A549 (cell line): ENCODE data around the gene PLSCR3. TPM values are rescaled to one million over a fixed set of nuclear protein-coding genes. Genes with fewer than 3 reads are reported as not detected.

Experiments used
- ATAC-seq, 2 experiments: fragments of 200-7000 bp in 1 of 2; fragments of >200 bp in 1 of 2; cut with Nextera tagmentation in 1 of 2; cut with Tn5 transposase in 1 of 2; 3 replicates each; pipeline versions ENCODE4 v1.8.0 to v1.9.1; 2018 to 2020; ENCODE audit warnings: mild to moderate bottlenecking in 1 of 2, moderate library complexity in 1 of 2
- CTCF ChIA-PET: fragments of 300-600 bp; sonication (Branson Sonifier 250); formaldehyde crosslinking; extraction: SDS; loops from one replicate; lab custom pipeline; 2021; ENCODE audit warnings: antibody characterized with exemption, inconsistent platforms; lab: Yijun Ruan, JAX
- POLR2A ChIA-PET: fragments of 350-600 bp; formaldehyde crosslinking; extraction: SDS; loops from one replicate; lab custom pipeline; 2021; ENCODE audit warnings: antibody characterized with exemption, inconsistent platforms; lab: Yijun Ruan, JAX
- DNase-seq, 2 experiments: peaks; one replicate each; pipeline versions ENCODE4 v3.0.0 to v3.0.0-alpha.2; 2011 to 2016; ENCODE audit warnings: low read depth in 1 of 2, low spot score in 1 of 2
- FAIRE-seq: peaks from 2 replicates; lab custom pipeline; 2011; peaks lifted over from hg19 to GRCh38; lab: Jason Lieb, UNC
- H3K27ac ChIP-seq, 2 experiments: fragments of >200 bp; sonication (Bioruptor Twin); formaldehyde crosslinking; 3 replicates each; pipeline ENCODE4 v1.5.1; 2016 to 2017
- H3K4me1 ChIP-seq: fragments of >200 bp; sonication (Bioruptor Twin); formaldehyde crosslinking; 3 replicates; pipeline ENCODE4 v1.6.1; 2016
- H3K4me2 ChIP-seq: fragments of >200 bp; sonication (Bioruptor Twin); formaldehyde crosslinking; 3 replicates; pipeline ENCODE4 v1.6.1; 2016
- H3K4me3 ChIP-seq: fragments of >200 bp; sonication (Bioruptor Twin); formaldehyde crosslinking; 3 replicates; pipeline ENCODE4 v1.5.1; 2016
- H3K9me3 ChIP-seq: fragments of >200 bp; sonication (Bioruptor Twin); formaldehyde crosslinking; 3 replicates; pipeline ENCODE4 v1.6.1; 2016
- CBX2 ChIP-seq: fragments of 200-600 bp; sonication (generic); IDR thresholded peaks from 2 replicates; pipeline ENCODE4 v1.6.1; 2016; ENCODE audit warnings: low read depth, mild to moderate bottlenecking, borderline replicate concordance
- CHD2 ChIP-seq: fragments of 150-350 bp; IDR thresholded peaks from 2 replicates; pipeline ENCODE4 v1.6.1; 2014; ENCODE audit warnings: low read length; ENCODE audit not compliant: partially characterized antibody
- EP300 ChIP-seq, 2 experiments: fragments of >200 bp; sonication (Bioruptor Twin); formaldehyde crosslinking; IDR thresholded peaks; 2 replicates in 1 of 2; 3 replicates in 1 of 2; pipeline ENCODE4 v1.6.1; 2016 to 2017
- ESRRA ChIP-seq: fragments of 150-350 bp; IDR thresholded peaks from 2 replicates; pipeline ENCODE4 v1.6.1; 2014; ENCODE audit warnings: mild to moderate bottlenecking, low read length, borderline replicate concordance
- FOSB ChIP-seq: fragments of 250-450 bp; sonication (Bioruptor Pico); IDR thresholded peaks from 2 replicates; pipeline ENCODE4 v1.5.0; 2020; ENCODE audit warnings: mild to moderate bottlenecking, moderate library complexity
- FOSL2 ChIP-seq, 2 experiments: fragments of 450-650 bp in 1 of 2; fragments of >200 bp in 1 of 2; sonication (Bioruptor Twin) in 1 of 2; formaldehyde crosslinking; IDR thresholded peaks; 2 replicates each; pipeline versions ENCODE4 v1.5.0 to v1.6.1; 2016 to 2020; ENCODE audit warnings: mild to moderate bottlenecking in 1 of 2, moderate library complexity in 1 of 2
- HOXA7 ChIP-seq: fragments of 250-450 bp; sonication (Bioruptor Pico); IDR thresholded peaks from 2 replicates; pipeline ENCODE4 v1.5.0; 2020; ENCODE audit warnings: mild to moderate bottlenecking, moderate library complexity
- JUN ChIP-seq, 2 experiments: fragments of >200 bp; sonication (Bioruptor Twin); formaldehyde crosslinking; IDR thresholded peaks; 2 replicates in 1 of 2; 3 replicates in 1 of 2; pipeline ENCODE4 v1.6.1; 2016 to 2017
- KDM5A ChIP-seq: fragments of 200-600 bp; sonication (generic); IDR thresholded peaks from 2 replicates; pipeline ENCODE4 v1.6.1; 2016; ENCODE audit warnings: antibody characterized with exemption, mild to moderate bottlenecking
- MYC ChIP-seq: IDR thresholded peaks from 2 replicates; pipeline ENCODE4 v1.6.1; 2012; ENCODE audit warnings: mild to moderate bottlenecking, inconsistent platforms, low read length, improper control_type of control experiment, borderline replicate concordance
- PHF8 ChIP-seq: fragments of 200-600 bp; sonication (generic); IDR thresholded peaks from 2 replicates; pipeline ENCODE4 v1.6.1; 2016; ENCODE audit warnings: low read depth, mild to moderate bottlenecking, antibody characterized with exemption, moderate library complexity, borderline replicate concordance
- POLR2A ChIP-seq: IDR thresholded peaks from 2 replicates; pipeline ENCODE4 v1.6.1; 2012; ENCODE audit warnings: mild to moderate bottlenecking, low read length
- RCOR1 ChIP-seq: fragments of 150-350 bp; IDR thresholded peaks from 2 replicates; pipeline ENCODE4 v1.6.1; 2014; ENCODE audit warnings: antibody characterized with exemption, low read length, low read depth
- RFX5 ChIP-seq: fragments of 450-650 bp; IDR thresholded peaks from 2 replicates; pipeline ENCODE4 v1.7.1; 2014; ENCODE audit warnings: antibody characterized with exemption, mild to moderate bottlenecking, moderate library complexity
- SREBF2 ChIP-seq: fragments of 450-650 bp; IDR thresholded peaks from 2 replicates; pipeline ENCODE4 v1.6.1; 2014; ENCODE audit warnings: mild to moderate bottlenecking, moderate library complexity
- ZC3H11A ChIP-seq: fragments of 450-650 bp; IDR thresholded peaks from 2 replicates; pipeline ENCODE4 v1.6.1; 2014; ENCODE audit warnings: antibody characterized with exemption, mild to moderate bottlenecking
- ZFP36 ChIP-seq: fragments of 450-650 bp; IDR thresholded peaks from 2 replicates; pipeline ENCODE4 v1.6.1; 2014; ENCODE audit warnings: borderline replicate concordance; ENCODE audit not compliant: partially characterized antibody
- WGBS: methylation state at CpG from one replicate; pipeline ENCODE4 v1.1.6; 2017; ENCODE audit errors: missing lambda C conversion rate; 5-methylcytosine and 5-hydroxymethylcytosine counted together
- polyA plus RNA-seq, 4 experiments: library from polyadenylated mRNA; depleted of rRNA in 3 of 4; stranded (reverse); fragments of >200 nt; fragmentation: RNase III in 1 of 4; extraction: RNeasy Plus Mini Kit Qiagen cat#74134 plus additional on column Dnase treatment in 1 of 4; gene quantifications; 2 replicates in 3 of 4; 3 replicates in 1 of 4; pipeline ENCODE4 v1.2.3, GENCODE V29; 2011 to 2017
- TF ChIP-seq, protein P1 (sequence below): IDR thresholded peaks from 2 replicates; pipeline ENCODE4 v1.6.1; 2012
- TF ChIP-seq, protein P2 (sequence below): fragments of 250-450 bp; sonication (Bioruptor Pico); IDR thresholded peaks from 2 replicates; pipeline ENCODE4 v1.5.0; 2021; ENCODE audit warnings: mild to moderate bottlenecking, moderate library complexity, borderline replicate concordance
- TF ChIP-seq, protein P3 (sequence below): IDR thresholded peaks from 2 replicates; pipeline ENCODE4 v1.6.1; 2012; ENCODE audit warnings: low read depth, borderline replicate concordance
- TF ChIP-seq, protein P4 (sequence below): fragments of 200-600 bp; sonication (generic); IDR thresholded peaks from 2 replicates; pipeline ENCODE4 v1.6.1; 2016; ENCODE audit warnings: antibody characterized with exemption, mild to moderate bottlenecking, moderate library complexity
- TF ChIP-seq, protein P5 (sequence below): fragments of 150-350 bp; IDR thresholded peaks from 2 replicates; pipeline ENCODE4 v1.6.1; 2014; ENCODE audit warnings: low read depth, mild to moderate bottlenecking, low read length
- TF ChIP-seq, protein P6 (sequence below): fragments of >200 bp; sonication (Bioruptor Twin); formaldehyde crosslinking; IDR thresholded peaks from 3 replicates; pipeline ENCODE4 v1.6.1; 2016

Gene PLSCR3
- polyA plus RNA-seq, 2 of the 4 experiments (the other 2 are of a cell fraction), result 11.0 to 29.6 TPM

DNA sequence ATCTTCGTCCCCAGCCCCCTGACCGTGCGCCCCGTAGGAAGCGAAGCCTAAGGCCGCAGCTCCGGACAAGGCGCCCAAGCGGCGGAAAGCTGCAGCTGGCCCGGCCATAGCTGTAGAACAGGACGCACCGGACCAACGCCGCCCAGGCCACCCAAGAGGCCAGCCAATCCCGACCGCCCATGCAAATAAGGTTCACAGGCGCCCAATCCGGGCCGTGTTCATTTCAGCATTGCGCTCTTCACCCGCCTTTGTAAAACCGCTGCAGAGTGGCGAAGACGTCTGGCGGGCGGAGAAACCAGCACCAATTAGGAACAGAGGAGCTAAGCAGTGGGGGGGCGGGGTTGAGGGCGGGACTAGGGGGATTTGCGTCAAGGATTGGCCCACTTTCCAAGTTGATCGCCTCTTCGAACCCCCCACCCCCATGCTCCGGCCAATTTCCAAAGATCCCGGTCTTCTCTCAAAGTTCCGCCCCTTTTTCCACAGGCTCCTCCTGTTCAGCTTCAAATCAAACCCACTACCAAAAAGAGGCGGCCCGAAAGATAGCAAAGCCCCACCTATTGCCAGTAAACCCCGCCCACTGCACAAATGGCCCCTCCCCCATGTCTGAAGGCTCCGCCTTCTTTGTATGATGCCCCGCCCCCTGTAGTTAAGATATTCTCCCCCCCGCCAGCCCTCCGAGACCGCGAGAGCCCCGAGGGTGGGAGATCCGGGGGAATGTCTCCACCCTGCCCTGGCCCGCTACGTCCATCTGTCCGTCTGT lies 9.8 kb upstream of the PLSCR3 start, which contains the start of gene TMEM256:
TSS of gene TMEM256 (minus strand) at position 121 of the 760 bp plus-strand sequence. CDS start at position 108, 13 bp downstream.
- Histone ChIP-seq H3K4me2 (peak within 1 kb of the TSS; percentile 99), H3K9me3 (no peaks in the 10 kb centered on the region), H3K27ac (peak within 1 kb of the TSS; percentile 81 to 92), H3K4me1 (peaks cover 28% of the 10 kb centered on the region), H3K4me3 (peak within 1 kb of the TSS; percentile 88)
- under 1% methylated on average over 42 of the region's 49 CpGs for WGBS
- no peak for TF ChIP-seq FOSL2 (IDR thresholded peaks at IDR 0.05)
- no peak for TF ChIP-seq FOSL2 (CRISPR knock-in tag; IDR thresholded peaks at IDR 0.05)
- TF ChIP-seq CHD2, result peak; percentile 76
- TF ChIP-seq SREBF2, result peak; percentile 33; the same call in 1 of the 2 replicates
- peak; percentile 21; the same call in 1 of the 2 replicates for TF ChIP-seq MYC
- TF ChIP-seq, protein P1, sequence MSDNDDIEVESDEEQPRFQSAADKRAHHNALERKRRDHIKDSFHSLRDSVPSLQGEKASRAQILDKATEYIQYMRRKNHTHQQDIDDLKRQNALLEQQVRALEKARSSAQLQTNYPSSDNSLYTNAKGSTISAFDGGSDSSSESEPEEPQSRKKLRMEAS, result peak; percentile 57; the same call in 1 of the 2 replicates
- TF ChIP-seq EP300 (IDR thresholded peaks at IDR 0.05), result no peak
- TF ChIP-seq, protein P2, sequence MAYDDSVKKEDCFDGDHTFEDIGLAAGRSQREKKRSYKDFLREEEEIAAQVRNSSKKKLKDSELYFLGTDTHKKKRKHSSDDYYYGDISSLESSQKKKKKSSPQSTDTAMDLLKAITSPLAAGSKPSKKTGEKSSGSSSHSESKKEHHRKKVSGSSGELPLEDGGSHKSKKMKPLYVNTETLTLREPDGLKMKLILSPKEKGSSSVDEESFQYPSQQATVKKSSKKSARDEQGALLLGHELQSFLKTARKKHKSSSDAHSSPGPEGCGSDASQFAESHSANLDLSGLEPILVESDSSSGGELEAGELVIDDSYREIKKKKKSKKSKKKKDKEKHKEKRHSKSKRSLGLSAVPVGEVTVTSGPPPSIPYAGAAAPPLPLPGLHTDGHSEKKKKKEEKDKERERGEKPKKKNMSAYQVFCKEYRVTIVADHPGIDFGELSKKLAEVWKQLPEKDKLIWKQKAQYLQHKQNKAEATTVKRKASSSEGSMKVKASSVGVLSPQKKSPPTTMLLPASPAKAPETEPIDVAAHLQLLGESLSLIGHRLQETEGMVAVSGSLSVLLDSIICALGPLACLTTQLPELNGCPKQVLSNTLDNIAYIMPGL (CRISPR knock-in tag), result no peak
- TF ChIP-seq RCOR1, result no peak
- TF ChIP-seq, protein P3, sequence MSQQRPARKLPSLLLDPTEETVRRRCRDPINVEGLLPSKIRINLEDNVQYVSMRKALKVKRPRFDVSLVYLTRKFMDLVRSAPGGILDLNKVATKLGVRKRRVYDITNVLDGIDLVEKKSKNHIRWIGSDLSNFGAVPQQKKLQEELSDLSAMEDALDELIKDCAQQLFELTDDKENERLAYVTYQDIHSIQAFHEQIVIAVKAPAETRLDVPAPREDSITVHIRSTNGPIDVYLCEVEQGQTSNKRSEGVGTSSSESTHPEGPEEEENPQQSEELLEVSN, result 0 out of 2 replicates have a peak, but pooled peaks have one; percentile 3
- peak; percentile 88 for TF ChIP-seq POLR2A
- 0 out of 2 replicates have a peak, but pooled peaks have one; percentile 37 for TF ChIP-seq PHF8
- no peak for TF ChIP-seq ZFP36
- TF ChIP-seq CBX2, result no peak
- TF ChIP-seq HOXA7 (CRISPR knock-in tag), result no peak
- TF ChIP-seq, protein P4, sequence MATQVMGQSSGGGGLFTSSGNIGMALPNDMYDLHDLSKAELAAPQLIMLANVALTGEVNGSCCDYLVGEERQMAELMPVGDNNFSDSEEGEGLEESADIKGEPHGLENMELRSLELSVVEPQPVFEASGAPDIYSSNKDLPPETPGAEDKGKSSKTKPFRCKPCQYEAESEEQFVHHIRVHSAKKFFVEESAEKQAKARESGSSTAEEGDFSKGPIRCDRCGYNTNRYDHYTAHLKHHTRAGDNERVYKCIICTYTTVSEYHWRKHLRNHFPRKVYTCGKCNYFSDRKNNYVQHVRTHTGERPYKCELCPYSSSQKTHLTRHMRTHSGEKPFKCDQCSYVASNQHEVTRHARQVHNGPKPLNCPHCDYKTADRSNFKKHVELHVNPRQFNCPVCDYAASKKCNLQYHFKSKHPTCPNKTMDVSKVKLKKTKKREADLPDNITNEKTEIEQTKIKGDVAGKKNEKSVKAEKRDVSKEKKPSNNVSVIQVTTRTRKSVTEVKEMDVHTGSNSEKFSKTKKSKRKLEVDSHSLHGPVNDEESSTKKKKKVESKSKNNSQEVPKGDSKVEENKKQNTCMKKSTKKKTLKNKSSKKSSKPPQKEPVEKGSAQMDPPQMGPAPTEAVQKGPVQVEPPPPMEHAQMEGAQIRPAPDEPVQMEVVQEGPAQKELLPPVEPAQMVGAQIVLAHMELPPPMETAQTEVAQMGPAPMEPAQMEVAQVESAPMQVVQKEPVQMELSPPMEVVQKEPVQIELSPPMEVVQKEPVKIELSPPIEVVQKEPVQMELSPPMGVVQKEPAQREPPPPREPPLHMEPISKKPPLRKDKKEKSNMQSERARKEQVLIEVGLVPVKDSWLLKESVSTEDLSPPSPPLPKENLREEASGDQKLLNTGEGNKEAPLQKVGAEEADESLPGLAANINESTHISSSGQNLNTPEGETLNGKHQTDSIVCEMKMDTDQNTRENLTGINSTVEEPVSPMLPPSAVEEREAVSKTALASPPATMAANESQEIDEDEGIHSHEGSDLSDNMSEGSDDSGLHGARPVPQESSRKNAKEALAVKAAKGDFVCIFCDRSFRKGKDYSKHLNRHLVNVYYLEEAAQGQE, result peak; percentile 78
- no peak for TF ChIP-seq FOSB (CRISPR knock-in tag)
- peak; percentile 55; the same call in 1 of the 2 replicates for TF ChIP-seq RFX5
- TF ChIP-seq JUN (IDR thresholded peaks at IDR 0.05), result peak in 1 of 2 experiments; percentile 80; a peak in 3 of 5 replicates
- TF ChIP-seq KDM5A, result peak; percentile 96
- TF ChIP-seq, protein P5, sequence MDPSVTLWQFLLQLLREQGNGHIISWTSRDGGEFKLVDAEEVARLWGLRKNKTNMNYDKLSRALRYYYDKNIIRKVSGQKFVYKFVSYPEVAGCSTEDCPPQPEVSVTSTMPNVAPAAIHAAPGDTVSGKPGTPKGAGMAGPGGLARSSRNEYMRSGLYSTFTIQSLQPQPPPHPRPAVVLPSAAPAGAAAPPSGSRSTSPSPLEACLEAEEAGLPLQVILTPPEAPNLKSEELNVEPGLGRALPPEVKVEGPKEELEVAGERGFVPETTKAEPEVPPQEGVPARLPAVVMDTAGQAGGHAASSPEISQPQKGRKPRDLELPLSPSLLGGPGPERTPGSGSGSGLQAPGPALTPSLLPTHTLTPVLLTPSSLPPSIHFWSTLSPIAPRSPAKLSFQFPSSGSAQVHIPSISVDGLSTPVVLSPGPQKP, result no peak
- TF ChIP-seq, protein P6, sequence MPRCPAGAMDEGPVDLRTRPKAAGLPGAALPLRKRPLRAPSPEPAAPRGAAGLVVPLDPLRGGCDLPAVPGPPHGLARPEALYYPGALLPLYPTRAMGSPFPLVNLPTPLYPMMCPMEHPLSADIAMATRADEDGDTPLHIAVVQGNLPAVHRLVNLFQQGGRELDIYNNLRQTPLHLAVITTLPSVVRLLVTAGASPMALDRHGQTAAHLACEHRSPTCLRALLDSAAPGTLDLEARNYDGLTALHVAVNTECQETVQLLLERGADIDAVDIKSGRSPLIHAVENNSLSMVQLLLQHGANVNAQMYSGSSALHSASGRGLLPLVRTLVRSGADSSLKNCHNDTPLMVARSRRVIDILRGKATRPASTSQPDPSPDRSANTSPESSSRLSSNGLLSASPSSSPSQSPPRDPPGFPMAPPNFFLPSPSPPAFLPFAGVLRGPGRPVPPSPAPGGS, result peak; percentile 87
- TF ChIP-seq ESRRA, result no peak
- no peak for TF ChIP-seq ZC3H11A
- POLR2A ChIA-PET, result interaction anchor here (0.5 to 2.4 kb wide), 30 partner anchors 9 to 672 kb away, joined by 3 to 26 read pairs (median 4); partner anchors contain the start of genes CHRNB1, MPDU1, PLSCR3 and POLR2A
- FAIRE-seq, result peak; percentile 98
- peak; percentile 85 to 97 for ATAC-seq
- CTCF ChIA-PET, result interaction anchor here (0.6 to 3.4 kb wide), 16 partner anchors 11 to 1073 kb away, joined by 3 to 29 read pairs (median 3); partner anchors contain the start of genes PLSCR3, SAT2, SENP3 and TMEM102
- peak; percentile 98 to 100 for DNase-seq
